GM12872 (cell line): Measurements from ENCODE around the gene VAT1L.

Source experiments
- CTCF ChIP-seq: IDR thresholded peaks from 3 replicates; pipeline ENCODE4 v1.5.1; 2011; ENCODE audit warnings: low read depth, mild to moderate bottlenecking, low read length, moderate library complexity; ENCODE audit not compliant: insufficient read depth

The VAT1L gene

GRCh38 chr16:77793417-77793816 lies 5.1 kb downstream of the VAT1L start:
- TF ChIP-seq CTCF, result no peak

- no peak for TF ChIP-seq CTCF
These were observed 6.2 kb downstream of the VAT1L start for GRCh38 chr16:77794586-77794985.

- TF ChIP-seq CTCF, result no peak
These were observed 13.5 kb downstream of the VAT1L start for GRCh38 chr16:77801817-77802216.

GRCh38 chr16:77805398-77805797 lies 17.0 kb downstream of the VAT1L start:
- TF ChIP-seq CTCF, result no peak

- no peak for TF ChIP-seq CTCF
These were observed 18.7 kb downstream of the VAT1L start for GRCh38 chr16:77807021-77807420.

- no peak for TF ChIP-seq CTCF
These were observed 24.6 kb downstream of the VAT1L start for GRCh38 chr16:77812856-77813500.

GRCh38 chr16:77816293-77816692 lies 27.9 kb downstream of the VAT1L start:
- no peak for TF ChIP-seq CTCF

- no peak for TF ChIP-seq CTCF
These were observed 32.0 kb downstream of the VAT1L start for GRCh38 chr16:77820340-77820739.
